ENCODE results near the gene KIRREL3. TPM values are rescaled to one million over a fixed set of nuclear protein-coding genes. Genes with fewer than 3 reads are reported as not detected.

Gene KIRREL3
- polyA plus RNA-seq, 1 donor (not counting 4 experiments of a cell fraction or from before 2014, with no cell fraction given) = 0.04 TPM

DNA sequence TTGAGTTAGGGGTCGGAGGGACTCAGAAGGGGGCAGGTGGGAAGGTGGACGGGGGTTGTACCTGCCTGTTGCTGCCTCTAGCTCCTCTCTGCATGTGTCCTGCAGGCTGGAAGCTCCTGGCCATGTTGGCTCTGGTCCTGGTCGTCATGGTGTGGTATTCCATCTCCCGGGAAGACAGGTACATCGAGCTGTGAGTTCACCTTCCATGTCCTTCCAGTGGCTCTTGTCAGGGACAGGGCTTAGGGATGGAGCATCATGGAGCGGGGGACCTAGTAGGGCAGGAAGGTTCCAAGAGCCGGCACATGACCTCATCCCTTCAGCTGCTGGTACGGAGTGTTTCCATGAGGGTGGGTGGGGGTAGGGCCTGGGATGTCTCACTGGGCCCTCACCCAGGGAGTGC is 594.2 kb downstream of the KIRREL3 start:
- Histone ChIP-seq H3K9ac (ENCODE audit: control insufficient read depth, extremely low read depth, insufficient read depth, low read length) (no peak overlapping the region), H4K20me1 (ENCODE audit: control insufficient read depth, extremely low read depth, insufficient read depth, low read length) (no peaks in the 10 kb centered on the region), H3K27ac (ENCODE audit: control insufficient read depth, insufficient read depth, low read length) (no peak overlapping the region), H2AFZ (ENCODE audit: control insufficient read depth, low read length) (no peak overlapping the region), H3K36me3 (ENCODE audit: control insufficient read depth in 2 of 2, extremely low read depth in 1 of 2, insufficient read depth in 2 of 2, low read length in 2 of 2) (peaks cover 5 to 6% of the 10 kb centered on the region in 2 experiments), H3K4me3 (ENCODE audit: control insufficient read depth in 2 of 3, extremely low read depth in 1 of 3, insufficient read depth in 2 of 3, low read depth in 1 of 3, low read length in 3 of 3) (no peak overlapping the region), H3K79me2 (ENCODE audit: control insufficient read depth, insufficient read depth, low read length) (no peaks in the 10 kb centered on the region), H3K4me2 (ENCODE audit: control insufficient read depth, extremely low read depth, insufficient read depth, low read depth, low read length) (no peak overlapping the region), H3K4me1 (ENCODE audit: control insufficient read depth, extremely low read depth, insufficient read depth, low read length) (peaks cover 33% of the 10 kb centered on the region), H3K9me3 (ENCODE audit: control insufficient read depth, low read depth, low read length) (no peaks in the 10 kb centered on the region), H3K9me1 (ENCODE audit: control insufficient read depth, extremely low read depth, insufficient read depth, low read length) (peaks cover 9% of the 10 kb centered on the region), H3K27me3 (ENCODE audit: control insufficient read depth, extremely low read depth, insufficient read depth, low read length) (no peaks in the 10 kb centered on the region)
- TF ChIP-seq, protein P1, sequence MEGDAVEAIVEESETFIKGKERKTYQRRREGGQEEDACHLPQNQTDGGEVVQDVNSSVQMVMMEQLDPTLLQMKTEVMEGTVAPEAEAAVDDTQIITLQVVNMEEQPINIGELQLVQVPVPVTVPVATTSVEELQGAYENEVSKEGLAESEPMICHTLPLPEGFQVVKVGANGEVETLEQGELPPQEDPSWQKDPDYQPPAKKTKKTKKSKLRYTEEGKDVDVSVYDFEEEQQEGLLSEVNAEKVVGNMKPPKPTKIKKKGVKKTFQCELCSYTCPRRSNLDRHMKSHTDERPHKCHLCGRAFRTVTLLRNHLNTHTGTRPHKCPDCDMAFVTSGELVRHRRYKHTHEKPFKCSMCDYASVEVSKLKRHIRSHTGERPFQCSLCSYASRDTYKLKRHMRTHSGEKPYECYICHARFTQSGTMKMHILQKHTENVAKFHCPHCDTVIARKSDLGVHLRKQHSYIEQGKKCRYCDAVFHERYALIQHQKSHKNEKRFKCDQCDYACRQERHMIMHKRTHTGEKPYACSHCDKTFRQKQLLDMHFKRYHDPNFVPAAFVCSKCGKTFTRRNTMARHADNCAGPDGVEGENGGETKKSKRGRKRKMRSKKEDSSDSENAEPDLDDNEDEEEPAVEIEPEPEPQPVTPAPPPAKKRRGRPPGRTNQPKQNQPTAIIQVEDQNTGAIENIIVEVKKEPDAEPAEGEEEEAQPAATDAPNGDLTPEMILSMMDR (optimal IDR thresholded peaks at IDR 0.05 in 1 of 3, IDR thresholded peaks at IDR 0.05 in 1 of 3, conservative IDR thresholded peaks at IDR 0.05 in 1 of 3; ENCODE audit: extremely low read depth in 1 of 3, insufficient read depth in 2 of 3, low read length in 3 of 3) = no peak
- dilution Hi-C loops (cut with MboI; ENCODE audit: extremely low pct_ligation_motif_present, low sequenced_read_pairs) = no loop called here
- no peak for DNase-seq (ENCODE audit: low read depth, low spot score)
- FAIRE-seq = no peak

DNA sequence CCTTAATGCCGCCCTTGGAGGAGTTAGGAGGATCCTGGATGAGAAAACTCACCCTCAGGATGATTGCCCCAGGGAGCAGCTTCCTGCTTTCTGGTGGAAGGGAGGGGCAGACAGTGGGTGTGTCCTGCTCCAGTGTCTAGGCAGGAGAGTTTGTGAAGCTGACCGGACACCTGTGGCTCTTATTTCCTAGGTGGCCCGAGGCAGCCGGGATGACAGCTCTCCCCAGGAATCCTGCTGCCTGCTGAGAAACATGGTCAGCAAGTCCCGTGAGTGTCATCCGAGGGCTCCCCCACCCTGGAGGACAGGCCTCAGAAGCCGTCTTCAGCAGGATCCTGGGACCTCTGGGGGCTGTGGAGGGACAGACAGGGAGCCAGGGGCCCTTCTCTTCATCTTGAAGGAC is 594.7 kb downstream of the KIRREL3 start:
- Histone ChIP-seq H3K27me3 (ENCODE audit: control insufficient read depth, extremely low read depth, insufficient read depth, low read length) (no peaks in the 10 kb centered on the region), H3K4me1 (ENCODE audit: control insufficient read depth, extremely low read depth, insufficient read depth, low read length) (peaks cover 33% of the 10 kb centered on the region), H2AFZ (ENCODE audit: control insufficient read depth, low read length) (no peak overlapping the region), H4K20me1 (ENCODE audit: control insufficient read depth, extremely low read depth, insufficient read depth, low read length) (no peaks in the 10 kb centered on the region), H3K4me2 (ENCODE audit: control insufficient read depth, extremely low read depth, insufficient read depth, low read depth, low read length) (no peak overlapping the region), H3K4me3 (ENCODE audit: control insufficient read depth in 2 of 3, extremely low read depth in 1 of 3, insufficient read depth in 2 of 3, low read depth in 1 of 3, low read length in 3 of 3) (no peak overlapping the region), H3K27ac (ENCODE audit: control insufficient read depth, insufficient read depth, low read length) (no peak overlapping the region), H3K9me3 (ENCODE audit: control insufficient read depth, low read depth, low read length) (no peaks in the 10 kb centered on the region), H3K36me3 (ENCODE audit: control insufficient read depth in 2 of 2, extremely low read depth in 1 of 2, insufficient read depth in 2 of 2, low read length in 2 of 2) (peaks cover 5 to 6% of the 10 kb centered on the region in 2 experiments), H3K9ac (ENCODE audit: control insufficient read depth, extremely low read depth, insufficient read depth, low read length) (no peak overlapping the region), H3K79me2 (ENCODE audit: control insufficient read depth, insufficient read depth, low read length) (no peaks in the 10 kb centered on the region), H3K9me1 (ENCODE audit: control insufficient read depth, extremely low read depth, insufficient read depth, low read length) (peaks cover 9% of the 10 kb centered on the region)
- FAIRE-seq (no peak), DNase-seq (ENCODE audit: low read depth, low spot score) (peak; percentile 59)
- TF ChIP-seq, protein P1 (optimal IDR thresholded peaks at IDR 0.05 in 1 of 3, IDR thresholded peaks at IDR 0.05 in 1 of 3, conservative IDR thresholded peaks at IDR 0.05 in 1 of 3; ENCODE audit: extremely low read depth in 1 of 3, insufficient read depth in 2 of 3, low read length in 3 of 3) = no peak
- no peak for TF ChIP-seq EZH2 (IDR thresholded peaks at IDR 0.05; ENCODE audit: low read length)
- dilution Hi-C loops (cut with MboI; ENCODE audit: extremely low pct_ligation_motif_present, low sequenced_read_pairs) = no loop called here
